UCSD-AML1 (cell line): Measurements from ENCODE around the gene SLC15A4.

ENCODE experiments used
- DNase-seq: peaks from one replicate; lab custom pipeline; 2025; ENCODE audit not compliant: unreplicated experiment; lab: John Stamatoyannopoulos, UW

Gene SLC15A4

GRCh38 chr12:128763395-128763794, 60.4 kb downstream of the SLC15A4 start:
- no peak for DNase-seq

- no peak for DNase-seq
Observed at GRCh38 chr12:128761379-128761790, 62.4 kb downstream of the SLC15A4 start.

- no peak for DNase-seq
Observed at GRCh38 chr12:128755566-128755965, 68.2 kb downstream of the SLC15A4 start.

GRCh38 chr12:128754275-128754674, 69.5 kb downstream of the SLC15A4 start:
- DNase-seq = no peak

- no peak for DNase-seq
Observed at GRCh38 chr12:128753438-128753837, 70.3 kb downstream of the SLC15A4 start.

GRCh38 chr12:128752386-128752785, 71.4 kb downstream of the SLC15A4 start:
- no peak for DNase-seq

GRCh38 chr12:128747441-128747840, 76.3 kb downstream of the SLC15A4 start:
- no peak for DNase-seq

GRCh38 chr12:128745772-128746689, 77.7 kb downstream of the SLC15A4 start:
- no peak for DNase-seq

- DNase-seq = no peak
Observed at GRCh38 chr12:128743916-128744315, 79.8 kb downstream of the SLC15A4 start.
